Endothelial cell of umbilical vein (primary cell): ENCODE measurements around the gene VEGFC. TPM values are rescaled to one million over a fixed set of nuclear protein-coding genes. Genes with fewer than 3 reads are reported as not detected.

Source experiments
- BruUV-seq: library from RNA; stranded (reverse); fragments of 400-500 nt; replicated peaks from 2 replicates; lab custom pipeline; 2021; lab: Mats Ljungman, UMichigan
- CTCF ChIA-PET: fragments of 300-600, 350-600 bp; sonication (Branson Sonifier 250); formaldehyde crosslinking; loops from one replicate; lab custom pipeline; 2021; ENCODE audit warnings: antibody characterized with exemption, inconsistent platforms; lab: Charles Lee
- POLR2A ChIA-PET: fragments of 300-600, 350-600 bp; sonication (Branson Sonifier 250); formaldehyde crosslinking; loops from one replicate; lab custom pipeline; 2021; ENCODE audit warnings: antibody characterized with exemption, inconsistent platforms; lab: Charles Lee
- DNase-seq: peaks from one replicate; pipeline ENCODE4 v3.0.0-alpha.2; 2011; ENCODE audit warnings: low read depth, low spot score
- FAIRE-seq: peaks from 2 replicates; lab custom pipeline; 2011; peaks lifted over from hg19 to GRCh38; lab: Jason Lieb, UNC
- H2AFZ ChIP-seq: 2 replicates; pipeline ENCODE4 v1.6.0; 2012; ENCODE audit warnings: low read depth, low read length, control low read depth, inconsistent platforms
- H3K27ac ChIP-seq: 2 replicates; pipeline ENCODE4 v1.5.1; 2011; ENCODE audit warnings: low read depth, mild to moderate bottlenecking, control low read depth, low read length, moderate library complexity; ENCODE audit not compliant: insufficient read depth
- H3K27me3 ChIP-seq, 2 experiments: 2 replicates each; pipeline versions ENCODE4 v1.6.0 to v1.6.1; 2011; ENCODE audit warnings: low read length in 2 of 2, mixed read lengths in 1 of 2; ENCODE audit not compliant: control insufficient read depth in 2 of 2, insufficient read depth in 2 of 2
- H3K36me3 ChIP-seq, 2 experiments: 2 replicates in 1 of 2; 3 replicates in 1 of 2; pipeline ENCODE4 v1.5.1; 2011; ENCODE audit warnings: low read length in 2 of 2, mild to moderate bottlenecking in 1 of 2, moderate library complexity in 1 of 2; ENCODE audit not compliant: control insufficient read depth in 2 of 2, insufficient read depth in 2 of 2; ENCODE audit errors: extremely low read depth in 1 of 2
- H3K4me1 ChIP-seq: 3 replicates; pipeline ENCODE4 v1.5.1; 2011; ENCODE audit warnings: mild to moderate bottlenecking, low read length; ENCODE audit not compliant: control insufficient read depth, insufficient read depth; ENCODE audit errors: extremely low read depth
- H3K4me2 ChIP-seq: 2 replicates; pipeline ENCODE4 v1.6.1; 2011; ENCODE audit warnings: low read length, control low read depth, mixed read lengths; ENCODE audit not compliant: insufficient read depth
- H3K4me3 ChIP-seq, 3 experiments: fragments of 200-600 bp in 1 of 3; sonication (generic), shearing (Covaris generic) in 1 of 3; replicated peaks in 1 of 3; 2 replicates each; pipeline ENCODE4 v1.5.1; 2011 to 2016; ENCODE audit warnings: control low read depth in 3 of 3, low read length in 3 of 3, mild to moderate bottlenecking in 2 of 3, inconsistent platforms in 1 of 3, low read depth in 1 of 3, moderate library complexity in 1 of 3; ENCODE audit not compliant: insufficient read depth in 1 of 3
- H3K79me2 ChIP-seq: 2 replicates; pipeline ENCODE4 v1.6.0; 2012; ENCODE audit warnings: low read length, inconsistent platforms; ENCODE audit not compliant: control insufficient read depth, insufficient read depth
- H3K9ac ChIP-seq: replicated peaks from 2 replicates; pipeline ENCODE3; 2011; ENCODE audit warnings: low read length, control low read depth; ENCODE audit not compliant: insufficient read depth; ENCODE audit errors: extremely low read depth
- H3K9me1 ChIP-seq: replicated peaks from 3 replicates; pipeline ENCODE4 v1.6.0; 2011; ENCODE audit warnings: mild to moderate bottlenecking, low read length; ENCODE audit not compliant: control insufficient read depth, insufficient read depth; ENCODE audit errors: extremely low read depth
- H3K9me3 ChIP-seq: replicated peaks from 2 replicates; pipeline ENCODE4 v1.5.1; 2012; ENCODE audit warnings: low read length, inconsistent platforms; ENCODE audit not compliant: control insufficient read depth, insufficient read depth
- H4K20me1 ChIP-seq: replicated peaks from 2 replicates; pipeline ENCODE3; 2011; ENCODE audit warnings: mild to moderate bottlenecking, low read length; ENCODE audit not compliant: control insufficient read depth, insufficient read depth; ENCODE audit errors: extremely low read depth
- EZH2 ChIP-seq: IDR thresholded peaks from 2 replicates; pipeline ENCODE4 v1.6.1; 2012; ENCODE audit warnings: borderline replicate concordance, low read depth, mild to moderate bottlenecking, moderate library complexity, low read length, inconsistent platforms; ENCODE audit not compliant: severe bottlenecking
- FOS ChIP-seq: IDR thresholded peaks from 2 replicates; pipeline ENCODE4 v1.6.1; 2011; ENCODE audit warnings: mild to moderate bottlenecking, low read length, moderate library complexity, borderline replicate concordance; ENCODE audit not compliant: insufficient read depth
- GATA2 ChIP-seq: IDR thresholded peaks from 2 replicates; pipeline ENCODE4 v1.7.0; 2011; ENCODE audit warnings: low read depth, mild to moderate bottlenecking, moderate library complexity, mixed read lengths, low read length; ENCODE audit not compliant: insufficient read length, insufficient read depth
- JUN ChIP-seq: IDR thresholded peaks from 2 replicates; pipeline ENCODE4 v1.6.1; 2011; ENCODE audit warnings: borderline replicate concordance, low read depth; ENCODE audit not compliant: insufficient read length, insufficient read depth
- POLR2A ChIP-seq: IDR thresholded peaks from 2 replicates; pipeline ENCODE4 v1.6.1; 2012; ENCODE audit warnings: low read depth, mild to moderate bottlenecking, control low read depth, low read length
- POLR2AphosphoS5 ChIP-seq: IDR thresholded peaks from 2 replicates; pipeline ENCODE4 v1.6.1; 2012; ENCODE audit warnings: low read depth, mild to moderate bottlenecking, control low read depth, low read length, moderate library complexity; ENCODE audit not compliant: insufficient read depth
- dilution Hi-C: fragments of 300-500 bp; cut with MboI; formaldehyde crosslinking; loops from one replicate; pipeline ENCODE4 v1.15.0; 2019; ENCODE audit warnings: low sequenced_read_pairs; ENCODE audit not compliant: extremely low pct_ligation_motif_present
- intact Hi-C: fragments of 100-400 bp; cut with micrococcal nuclease; formaldehyde crosslinking; loops from one replicate; pipeline ENCODE4 v1.10.0; 2022
- polyA plus RNA-seq, 4 experiments: library from polyadenylated mRNA; depleted of rRNA in 3 of 4; stranded (reverse) in 3 of 4; unstranded in 1 of 4; fragments of >200 nt; gene quantifications; 2 replicates each; pipeline versions ENCODE4 v1.2.1 to v1.2.3, GENCODE V29; 2011 to 2012; ENCODE audit warnings: missing spikeins in 1 of 4
- total RNA-seq: library from RNA; stranded (reverse); gene quantifications from 2 replicates; pipeline ENCODE4 v1.2.3, GENCODE V29; 2021
- TF ChIP-seq, protein P1 (sequence below): IDR thresholded peaks from 2 replicates; pipeline ENCODE4 v1.6.1; 2011; ENCODE audit not compliant: insufficient read depth, insufficient read length

VEGFC gene
- total and polyA plus RNA-seq, 2 donors (not counting 3 experiments of a cell fraction or from before 2014, with no cell fraction given) = 20.4 to 34.9 TPM

DNA sequence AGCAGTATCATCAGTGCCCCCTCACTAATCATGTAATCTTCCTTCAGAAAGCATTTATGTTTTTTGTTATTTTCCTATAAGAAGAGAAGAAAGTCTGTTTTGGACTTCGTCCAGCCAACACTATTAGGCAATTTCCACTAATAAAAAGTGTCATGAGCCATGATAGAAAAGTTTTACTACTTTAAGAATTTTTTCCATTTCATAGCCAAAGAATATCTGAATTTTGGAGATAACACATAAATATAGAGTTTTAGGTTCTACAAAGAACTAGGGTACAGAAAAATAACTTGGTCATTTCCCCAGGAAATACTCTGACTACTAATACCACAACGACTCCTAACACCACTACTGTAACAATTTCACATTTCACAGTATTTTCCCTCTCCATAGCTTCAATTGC lies 41.8 kb upstream of the VEGFC start:
- TF ChIP-seq JUN = no peak
- TF ChIP-seq POLR2AphosphoS5 = no peak
- no peak for TF ChIP-seq EZH2
- no peak for TF ChIP-seq POLR2A
- TF ChIP-seq, protein P1, sequence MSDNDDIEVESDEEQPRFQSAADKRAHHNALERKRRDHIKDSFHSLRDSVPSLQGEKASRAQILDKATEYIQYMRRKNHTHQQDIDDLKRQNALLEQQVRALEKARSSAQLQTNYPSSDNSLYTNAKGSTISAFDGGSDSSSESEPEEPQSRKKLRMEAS = no peak
- no peak for TF ChIP-seq GATA2
- TF ChIP-seq FOS = peak; percentile 37
- Histone ChIP-seq H3K4me2 (peak overlapping the region; percentile 20), H3K9me1 (no peaks in the 10 kb centered on the region), H4K20me1 (no peaks in the 10 kb centered on the region), H3K4me3 (no peak overlapping the region), H3K79me2 (no peaks in the 10 kb centered on the region), H3K9ac (no peak overlapping the region), H3K27me3 (no peaks in the 10 kb centered on the region), H2AFZ (peak overlapping the region; percentile 34), H3K9me3 (no peaks in the 10 kb centered on the region), H3K27ac (peak overlapping the region; percentile 37), H3K36me3 (no peaks in the 10 kb centered on the region), H3K4me1 (peaks cover 35% of the 10 kb centered on the region)
- no peak for FAIRE-seq
- intact Hi-C loops (no loop called here), dilution Hi-C loops (no loop called here)
- peak; percentile 57 for DNase-seq
- POLR2A ChIA-PET = no interaction called here
- CTCF ChIA-PET = interaction anchor here (1.6 kb wide), 1 partner anchor 213 kb away, joined by 5 read pairs; no protein-coding TSS in a partner anchor
- no TSS peak for BruUV-seq
